GM18868 (cell line): ENCODE data around the gene ZNF516.

ENCODE experiments used
- ATAC-seq: cut with Tn5 transposase; IDR thresholded peaks from one replicate; pipeline ENCODE4 v1.9.1; 2021; ENCODE audit warnings: mild to moderate bottlenecking, moderate library complexity; ENCODE audit not compliant: unreplicated experiment

The ZNF516 gene

DNA sequence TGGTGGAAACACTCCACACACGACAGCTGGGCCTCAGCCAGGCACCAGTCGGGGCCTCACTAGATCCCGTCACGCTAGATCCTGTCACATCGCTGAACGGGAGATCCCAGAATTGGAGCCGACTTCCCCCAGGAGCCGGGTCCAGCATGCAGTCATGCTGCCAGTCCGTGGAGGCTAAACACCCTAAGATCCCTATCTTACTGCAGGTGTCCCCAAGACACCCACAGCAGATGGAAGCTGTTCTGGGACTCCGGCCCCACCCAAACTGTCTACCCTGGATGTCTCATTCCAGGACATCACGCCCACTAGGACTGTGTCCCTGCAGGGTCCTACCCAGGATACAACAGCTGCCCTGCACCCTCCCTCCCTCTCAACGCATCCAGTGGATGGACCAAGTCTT lies 23.4 kb downstream of the ZNF516 start:
- ATAC-seq = no peak

DNA sequence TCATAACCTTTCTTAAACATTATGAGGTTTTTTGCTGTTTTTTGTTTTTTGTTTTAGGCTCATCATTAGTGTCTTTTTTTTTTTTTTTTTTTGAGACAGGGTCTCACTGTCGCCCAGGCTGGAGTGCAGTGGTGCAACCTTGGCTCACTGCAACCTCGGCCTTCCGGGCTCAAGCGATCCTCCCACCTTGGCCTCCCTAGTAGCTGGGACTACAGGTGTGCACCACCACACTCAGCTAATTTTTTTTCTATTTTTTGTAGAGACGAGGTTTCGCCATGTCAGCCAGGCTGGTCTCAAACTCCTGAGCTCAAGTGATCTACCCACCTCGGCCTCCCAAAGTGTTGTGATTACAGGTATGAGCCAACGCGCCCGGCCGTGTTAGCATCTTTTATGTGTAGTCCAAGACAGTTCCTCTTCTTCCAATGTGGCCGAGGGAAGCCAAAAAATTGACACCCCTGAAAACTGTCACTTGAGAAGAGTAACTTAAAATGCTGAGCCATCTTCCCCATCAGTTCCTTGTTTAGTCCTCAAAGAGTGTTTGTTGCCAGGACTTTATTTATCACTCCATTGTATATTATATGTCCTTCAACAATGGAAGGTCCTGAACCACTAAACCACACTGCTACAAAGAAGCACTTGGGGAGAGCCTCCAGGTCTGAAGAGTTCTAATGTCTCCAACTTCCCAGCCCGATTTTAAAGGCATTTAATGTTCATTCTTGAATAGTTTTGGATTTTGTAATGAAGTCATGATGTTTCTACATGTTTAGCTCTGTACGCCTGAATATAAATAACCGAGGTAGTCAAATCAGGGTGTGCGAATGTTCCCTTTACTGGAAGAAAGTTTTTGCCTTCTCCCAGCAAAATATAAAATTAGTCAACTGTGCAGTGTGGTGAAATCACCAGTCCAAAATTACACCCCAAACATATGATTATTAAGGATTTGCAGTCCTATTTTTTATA lies 26.4 kb downstream of the ZNF516 start:
- ATAC-seq = no peak

- ATAC-seq = no peak
Measured at GRCh38 chr18:76467371-76468190, 27.5 kb downstream of the ZNF516 start.

DNA sequence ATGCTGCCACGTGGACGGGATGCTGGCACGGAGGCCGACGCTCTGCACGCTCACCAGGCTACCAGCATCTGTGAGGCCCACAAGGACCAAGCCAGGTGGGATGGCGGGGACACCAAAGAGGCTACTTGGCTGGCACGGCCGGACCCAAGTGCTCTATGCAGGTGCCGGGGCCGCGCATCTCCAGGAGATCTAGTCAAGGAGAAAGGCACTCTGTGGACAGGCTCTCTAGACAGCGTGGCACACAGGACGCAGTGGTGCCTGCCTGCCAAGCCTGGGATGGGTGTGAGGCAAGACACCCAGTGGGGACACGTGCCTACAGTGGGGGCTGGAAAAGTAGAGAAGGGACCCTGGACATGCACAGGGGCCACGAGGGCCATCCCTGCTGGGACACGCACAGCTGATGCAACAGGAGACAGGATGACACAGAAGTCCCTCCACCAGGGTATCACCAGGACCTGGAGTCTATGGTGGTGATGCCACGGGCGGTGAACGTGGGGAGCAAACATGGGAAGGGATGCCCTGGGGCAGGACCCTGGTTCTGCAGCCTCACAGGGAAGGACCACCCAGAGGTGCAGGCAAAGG lies 28.5 kb downstream of the ZNF516 start:
- ATAC-seq = no peak

GRCh38 chr18:76465630-76466409 lies 29.2 kb downstream of the ZNF516 start:
- no peak for ATAC-seq

GRCh38 chr18:76464281-76465259 lies 30.5 kb downstream of the ZNF516 start:
- no peak for ATAC-seq

DNA sequence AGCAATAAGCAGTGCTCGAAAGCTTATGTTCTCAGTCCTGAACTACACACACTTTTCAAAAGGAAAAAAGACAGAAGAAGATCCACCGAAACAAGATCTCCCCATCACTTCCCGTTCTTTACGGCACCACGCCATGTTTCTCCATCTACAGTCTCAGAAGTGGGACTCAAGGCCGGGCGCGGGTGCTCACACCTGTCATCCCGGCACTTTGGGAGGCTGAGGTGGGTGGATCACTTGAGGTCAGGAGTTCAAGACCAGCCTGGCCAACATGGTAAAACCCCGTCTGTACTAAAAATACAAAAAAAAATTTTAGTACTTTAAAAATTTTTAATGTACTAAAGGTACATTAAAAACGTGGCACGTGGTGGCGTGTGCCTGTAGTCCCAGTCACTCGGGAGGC lies 31.2 kb downstream of the ZNF516 start:
- no peak for ATAC-seq

GRCh38 chr18:76463358-76463757 lies 31.7 kb downstream of the ZNF516 start:
- no peak for ATAC-seq

- ATAC-seq = no peak
Measured at GRCh38 chr18:76462326-76462694, 32.7 kb downstream of the ZNF516 start.

DNA sequence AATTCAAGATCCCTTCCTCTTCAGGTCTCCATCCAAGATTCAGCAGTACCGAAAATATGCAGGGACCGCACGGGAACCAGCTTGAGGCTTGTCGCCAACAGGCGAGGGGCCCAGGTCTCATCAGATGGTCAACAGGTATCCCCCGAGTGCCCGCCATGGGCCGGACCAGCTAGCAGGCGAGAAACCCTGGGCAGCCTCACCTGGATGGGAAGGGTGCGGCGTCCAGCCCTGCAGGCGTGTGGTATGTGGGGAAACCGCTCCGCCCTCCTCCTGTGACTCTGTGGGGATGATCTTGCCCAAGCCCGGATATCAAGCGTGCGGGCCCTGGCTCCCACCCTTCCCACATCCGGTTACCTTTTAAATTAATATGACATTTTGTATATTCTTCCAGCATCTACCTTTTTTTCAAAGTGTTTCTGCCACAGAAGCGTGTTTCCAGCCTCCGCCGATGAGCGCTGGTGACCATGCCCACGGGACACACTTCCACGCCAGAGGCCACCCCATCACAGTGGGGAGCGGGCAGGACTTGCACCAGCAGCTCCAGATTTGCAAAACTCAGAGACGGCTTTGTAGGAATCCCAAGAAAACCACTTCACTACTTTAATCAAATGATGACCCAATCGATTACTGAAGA lies 33.2 kb downstream of the ZNF516 start:
- no peak for ATAC-seq

DNA sequence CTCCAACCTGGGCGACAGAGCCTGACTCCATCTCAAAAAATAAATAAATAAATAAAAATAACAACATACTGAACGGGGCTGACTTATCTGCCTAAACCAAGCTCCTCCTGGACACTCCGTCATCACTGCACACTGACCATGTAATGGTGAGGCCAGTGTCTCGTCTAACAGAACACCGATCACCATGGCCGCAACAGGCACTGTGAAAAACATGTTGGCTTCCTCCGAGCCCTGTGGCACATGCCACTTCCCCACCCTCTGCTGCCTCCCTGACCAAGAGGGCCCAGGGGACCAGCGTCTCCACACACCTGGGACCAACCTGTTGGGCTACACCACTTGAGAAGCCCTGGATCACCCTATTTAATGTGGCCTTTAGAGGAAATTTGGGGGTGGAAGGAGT lies 33.9 kb downstream of the ZNF516 start:
- no peak for ATAC-seq

DNA sequence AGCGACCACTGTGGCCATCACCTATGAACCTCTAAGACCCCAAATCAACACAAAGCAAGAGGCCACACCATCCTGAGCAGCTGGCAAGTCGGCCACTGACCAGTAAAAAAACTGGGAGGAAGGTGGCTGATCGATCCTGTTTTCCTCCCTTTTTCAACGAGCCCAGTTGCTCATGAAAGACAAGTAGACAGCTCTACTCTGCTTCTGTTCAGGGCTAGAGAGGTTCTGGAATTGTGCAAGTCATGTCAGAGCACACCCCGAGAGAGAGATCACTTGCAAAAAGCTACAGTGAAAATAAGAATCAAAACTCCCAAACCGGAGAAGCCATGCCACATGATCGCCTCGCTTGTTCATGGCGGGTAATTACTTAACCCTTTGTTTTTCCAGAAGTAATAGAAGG lies 34.6 kb downstream of the ZNF516 start:
- no peak for ATAC-seq

DNA sequence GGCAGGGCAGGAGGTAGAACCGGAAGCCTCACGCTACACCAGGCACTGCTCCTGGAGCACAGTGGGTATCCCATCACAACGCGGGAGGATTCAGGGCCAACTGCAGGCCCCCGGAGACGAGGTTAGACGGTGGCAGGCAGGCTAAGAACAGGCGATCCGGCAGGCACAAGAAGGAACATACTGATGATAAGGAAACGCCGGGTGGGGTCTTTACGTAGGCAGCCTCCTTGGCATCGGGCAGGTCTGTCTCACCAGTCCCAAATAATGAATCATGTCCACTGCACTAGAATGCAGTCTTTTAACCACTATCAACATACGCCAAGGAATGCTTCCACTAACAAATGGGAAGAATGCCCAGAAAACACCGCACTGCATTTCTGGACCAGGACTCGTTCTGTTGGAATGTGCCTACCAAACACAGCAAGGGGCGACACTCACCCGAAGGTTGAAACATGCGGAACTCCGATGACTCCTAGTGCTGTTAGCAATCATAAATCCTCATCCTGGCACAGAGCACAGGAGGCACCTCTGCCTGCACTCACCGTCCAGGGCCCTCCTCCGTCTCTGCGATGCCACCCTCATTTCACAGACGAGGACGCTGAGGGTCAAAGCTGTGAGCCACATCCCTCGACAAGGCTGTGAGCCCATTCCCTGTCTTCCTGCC lies 35.2 kb downstream of the ZNF516 start:
- no peak for ATAC-seq

DNA sequence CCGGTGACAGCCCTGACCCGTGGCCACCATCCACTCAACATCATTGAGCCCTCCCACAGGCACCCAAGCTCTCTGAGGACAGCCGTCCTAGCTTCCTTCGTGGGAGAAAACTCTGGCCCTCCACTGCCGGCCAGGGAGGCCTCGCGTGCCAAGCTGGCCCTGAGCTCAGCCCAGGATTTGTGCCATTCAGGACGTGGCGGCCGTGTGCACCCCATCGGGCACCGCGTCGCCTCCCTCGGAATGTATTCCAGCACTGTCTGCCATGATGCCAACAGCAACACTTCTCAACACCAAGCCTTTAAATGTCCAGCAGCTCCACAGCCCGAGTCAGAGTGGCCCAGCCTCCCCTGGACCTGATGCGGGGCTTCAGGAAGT lies 35.7 kb downstream of the ZNF516 start:
- ATAC-seq = no peak

DNA sequence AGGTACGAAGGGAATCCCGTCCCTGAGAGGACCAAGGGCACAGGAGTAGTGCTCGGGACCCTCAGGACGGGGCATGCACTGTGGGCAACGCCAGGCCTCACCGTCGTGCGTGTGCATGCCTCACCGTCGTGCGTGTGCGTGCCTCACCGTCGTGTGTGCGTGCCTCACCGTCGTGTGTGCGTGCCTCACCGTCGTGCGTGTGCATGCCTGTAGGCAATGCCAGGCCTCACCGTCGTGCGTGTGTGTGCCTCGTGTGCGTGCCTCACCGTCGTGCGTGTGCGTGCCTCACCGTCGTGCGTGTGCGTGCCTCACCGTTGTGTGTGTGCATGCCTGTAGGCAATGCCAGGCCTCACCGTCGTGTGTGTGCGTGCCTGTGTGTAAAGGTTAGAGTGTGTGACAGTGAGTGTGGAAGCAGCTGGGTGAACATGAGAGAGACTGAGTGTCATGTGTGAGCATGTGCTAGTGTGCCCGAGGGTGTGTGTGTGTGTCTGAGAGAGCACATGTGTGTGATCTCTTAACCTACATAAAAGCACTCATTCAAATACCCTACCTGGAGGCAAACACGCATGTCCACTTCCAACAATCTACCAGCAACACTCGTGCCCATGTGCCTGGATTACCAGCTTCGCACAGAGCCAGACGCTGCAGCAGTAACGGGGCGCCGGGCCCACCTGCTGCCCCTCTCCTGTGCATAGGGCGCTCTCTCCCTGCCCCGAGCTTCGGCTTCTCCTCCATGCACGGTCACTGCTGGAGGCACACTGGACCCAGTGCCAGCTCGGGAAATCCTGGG lies 36.3 kb downstream of the ZNF516 start:
- no peak for ATAC-seq

DNA sequence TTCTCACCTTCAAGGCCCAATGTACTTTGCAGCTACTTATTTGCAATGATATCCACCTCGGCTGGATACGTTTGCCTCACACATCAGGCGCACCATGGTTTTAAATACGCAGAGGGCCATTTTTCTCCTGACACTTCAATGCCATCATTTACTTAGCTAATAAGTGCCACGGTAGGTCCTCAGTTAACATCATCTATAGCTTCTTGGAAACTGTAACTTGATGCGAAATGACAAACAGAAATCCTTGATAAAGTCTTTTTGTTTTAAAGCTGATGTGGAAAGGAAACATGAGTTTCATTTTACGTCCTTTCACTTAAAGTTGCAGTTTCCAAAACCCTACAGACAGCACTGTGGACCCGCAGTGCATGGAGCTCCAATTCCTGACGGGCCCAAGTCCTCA lies 37.1 kb downstream of the ZNF516 start:
- ATAC-seq = no peak

DNA sequence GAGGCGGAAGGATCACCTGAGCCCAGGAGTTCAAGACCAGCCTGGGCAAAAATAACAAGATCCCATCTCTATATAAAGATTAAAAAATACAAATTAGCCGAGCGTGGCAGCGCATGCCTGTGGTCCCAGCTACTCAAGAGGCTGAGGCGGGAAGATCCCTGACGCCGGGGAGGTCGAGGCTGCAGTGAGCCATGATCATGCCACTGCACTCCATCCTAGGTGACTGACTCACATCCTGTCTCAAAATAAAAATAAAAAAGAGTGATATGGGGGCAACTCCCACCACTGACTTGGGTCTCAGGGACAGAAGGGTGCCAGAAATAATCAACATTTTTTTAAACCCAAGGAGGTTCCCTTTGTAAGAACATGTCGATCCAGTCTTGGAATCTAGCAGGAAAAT lies 37.6 kb downstream of the ZNF516 start:
- no peak for ATAC-seq

- ATAC-seq = peak; percentile 56
Measured at GRCh38 chr18:76456823-76457222, 38.2 kb downstream of the ZNF516 start.
